Hypothalamus (tissue), 51 donors: ENCODE results near the gene SEMA5A.
A peak's percentile ranks its signal among the peaks of the same experiment; 100 is the strongest.

ENCODE experiments used
- DNase-seq, 51 donors: peaks; one replicate each; lab custom pipeline; 2025; lab: John Stamatoyannopoulos, UW

The SEMA5A gene

DNA sequence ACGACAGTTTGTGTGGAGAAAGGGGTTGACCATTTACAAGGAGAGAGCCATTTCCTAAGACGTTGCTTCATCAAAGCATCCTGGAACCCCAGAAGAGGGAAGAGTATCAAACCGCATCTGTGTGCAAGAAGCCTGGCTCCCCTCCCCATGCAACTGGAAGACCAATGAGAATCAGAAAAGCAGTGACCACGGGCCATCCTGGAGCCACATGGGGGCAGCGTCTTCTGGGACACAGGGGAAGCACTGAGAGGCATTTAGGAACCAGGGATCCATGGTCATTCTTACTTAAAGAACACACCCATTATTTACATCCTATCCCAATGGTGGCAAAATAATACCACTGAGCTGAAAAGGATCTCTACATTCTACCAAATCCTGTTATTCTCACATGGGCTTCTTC, 29.3 kb downstream of the SEMA5A start:
- DNase-seq = peak in 1 of 51 donors; percentile 16

GRCh38 chr5:9515436-9515835, 30.4 kb downstream of the SEMA5A start:
- no peak for DNase-seq

DNA sequence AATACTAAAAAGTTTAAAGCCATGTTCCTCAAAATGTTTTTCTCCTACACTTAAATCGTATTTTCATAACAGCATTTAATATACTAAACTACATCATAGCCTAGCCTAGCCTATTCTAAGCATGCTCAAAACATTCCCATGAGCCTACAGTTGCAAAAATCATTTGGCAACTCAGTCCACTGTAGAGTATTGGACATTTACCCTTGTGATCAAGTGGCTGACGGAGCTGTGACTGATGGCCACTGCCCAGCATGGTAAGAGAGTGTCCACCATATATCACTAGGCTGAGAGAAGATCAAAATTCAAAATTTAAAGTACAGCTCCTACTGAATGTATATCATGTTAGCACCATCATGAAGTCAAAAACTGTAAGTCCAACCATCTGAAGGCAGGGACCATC, 30.9 kb downstream of the SEMA5A start:
- no peak for DNase-seq

DNA sequence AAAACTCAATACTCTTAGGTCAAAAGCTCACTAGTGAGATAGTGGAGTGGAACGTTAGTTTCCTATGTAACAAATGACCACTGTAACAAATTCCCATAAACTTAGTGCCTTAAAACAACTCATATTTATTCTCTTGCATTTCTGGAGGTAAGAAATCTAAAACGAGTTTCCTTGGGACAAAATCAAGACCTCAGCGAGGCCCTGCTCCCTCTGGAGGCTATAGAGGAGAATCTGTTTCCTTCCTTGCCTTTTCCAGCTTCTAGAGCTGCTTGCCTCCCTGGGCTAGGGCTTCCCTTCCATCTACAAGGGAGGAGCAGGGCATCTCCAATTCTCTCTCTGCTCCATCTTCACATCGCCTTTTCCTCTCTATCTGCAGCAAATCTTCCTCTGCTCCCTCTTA, 32.0 kb downstream of the SEMA5A start:
- no peak for DNase-seq

DNA sequence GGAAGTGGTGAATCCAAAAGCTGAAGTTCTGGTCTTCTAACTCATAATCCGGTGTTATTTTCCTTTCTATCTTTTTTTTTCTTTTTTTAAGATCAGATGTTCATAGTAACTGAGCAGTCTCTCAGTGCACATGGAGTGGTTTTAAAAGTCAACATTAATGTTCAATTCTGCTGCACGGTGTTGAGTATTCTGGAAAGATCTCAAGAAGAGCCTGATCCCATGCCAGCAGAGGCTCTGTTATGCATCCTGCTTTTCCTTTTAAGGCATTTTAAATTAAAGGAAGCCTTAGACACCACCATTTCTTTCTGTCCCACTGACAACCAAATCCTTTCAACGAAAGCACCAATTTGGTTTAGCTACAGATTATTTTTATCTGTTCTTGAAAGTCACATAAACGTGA, 33.4 kb downstream of the SEMA5A start:
- DNase-seq = no peak

GRCh38 chr5:9507974-9508373, 37.9 kb downstream of the SEMA5A start:
- DNase-seq = peak in 1 of 51 donors; percentile 29

DNA sequence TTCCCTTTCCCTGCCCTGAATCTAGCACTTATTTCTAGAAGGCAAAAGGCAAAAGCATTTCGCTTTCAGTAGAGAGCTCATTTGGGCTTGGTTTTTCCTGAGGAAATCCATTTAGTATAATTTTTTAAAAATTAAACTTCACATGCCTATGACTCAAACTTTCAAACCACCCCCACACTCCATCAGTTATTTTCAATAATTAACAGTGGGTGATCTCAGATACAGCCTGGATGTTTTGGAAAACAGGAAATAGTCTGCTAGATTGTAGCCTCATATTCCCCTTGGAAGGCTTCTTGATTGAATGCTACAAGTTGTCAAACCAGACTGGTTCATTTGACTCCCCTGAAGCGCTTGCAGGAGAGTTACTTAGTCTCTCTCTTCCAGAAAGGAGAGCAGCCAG, 40.6 kb downstream of the SEMA5A start:
- no peak for DNase-seq

- DNase-seq = no peak
Measured at GRCh38 chr5:9502864-9503263, 43.0 kb downstream of the SEMA5A start.

- DNase-seq = no peak
Measured at GRCh38 chr5:9502050-9502834, 43.6 kb downstream of the SEMA5A start.

DNA sequence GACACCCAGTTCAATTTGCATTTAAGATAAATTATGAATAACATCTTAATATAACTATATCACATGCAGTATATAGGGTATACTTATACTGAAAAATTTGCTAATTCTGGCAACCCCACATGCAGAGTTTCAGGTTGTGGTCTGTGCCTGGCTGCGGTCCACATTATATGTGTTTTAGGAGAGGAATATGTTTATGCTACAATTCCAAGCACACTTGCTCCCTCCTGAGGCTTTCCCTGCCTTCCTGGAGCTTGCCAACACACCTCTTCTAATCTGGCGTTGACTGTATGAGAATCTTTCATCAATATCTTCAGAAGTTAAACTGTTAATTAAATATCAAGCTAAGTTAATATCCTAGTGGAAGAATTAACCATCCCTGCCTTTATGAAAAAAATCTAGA, 45.2 kb downstream of the SEMA5A start:
- DNase-seq = no peak

GRCh38 chr5:9500193-9500592, 45.7 kb downstream of the SEMA5A start:
- DNase-seq = no peak

DNA sequence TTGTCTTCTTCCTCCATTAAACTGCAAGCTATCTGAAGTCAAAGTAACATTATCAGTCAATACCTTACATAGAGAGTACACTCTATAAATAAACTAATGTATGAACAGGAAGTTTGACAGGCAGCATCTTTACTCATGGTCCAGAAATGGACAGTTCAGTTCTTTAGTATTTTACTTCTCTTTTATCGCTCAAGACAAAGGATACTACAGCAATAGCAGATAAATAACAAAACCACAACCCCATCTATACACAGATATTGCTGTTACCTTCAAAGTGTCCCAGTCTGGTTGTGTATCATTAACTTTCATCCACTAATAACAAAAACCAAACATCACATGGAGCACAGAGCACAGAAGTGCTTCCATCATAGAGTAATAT, 46.4 kb downstream of the SEMA5A start:
- no peak for DNase-seq

DNA sequence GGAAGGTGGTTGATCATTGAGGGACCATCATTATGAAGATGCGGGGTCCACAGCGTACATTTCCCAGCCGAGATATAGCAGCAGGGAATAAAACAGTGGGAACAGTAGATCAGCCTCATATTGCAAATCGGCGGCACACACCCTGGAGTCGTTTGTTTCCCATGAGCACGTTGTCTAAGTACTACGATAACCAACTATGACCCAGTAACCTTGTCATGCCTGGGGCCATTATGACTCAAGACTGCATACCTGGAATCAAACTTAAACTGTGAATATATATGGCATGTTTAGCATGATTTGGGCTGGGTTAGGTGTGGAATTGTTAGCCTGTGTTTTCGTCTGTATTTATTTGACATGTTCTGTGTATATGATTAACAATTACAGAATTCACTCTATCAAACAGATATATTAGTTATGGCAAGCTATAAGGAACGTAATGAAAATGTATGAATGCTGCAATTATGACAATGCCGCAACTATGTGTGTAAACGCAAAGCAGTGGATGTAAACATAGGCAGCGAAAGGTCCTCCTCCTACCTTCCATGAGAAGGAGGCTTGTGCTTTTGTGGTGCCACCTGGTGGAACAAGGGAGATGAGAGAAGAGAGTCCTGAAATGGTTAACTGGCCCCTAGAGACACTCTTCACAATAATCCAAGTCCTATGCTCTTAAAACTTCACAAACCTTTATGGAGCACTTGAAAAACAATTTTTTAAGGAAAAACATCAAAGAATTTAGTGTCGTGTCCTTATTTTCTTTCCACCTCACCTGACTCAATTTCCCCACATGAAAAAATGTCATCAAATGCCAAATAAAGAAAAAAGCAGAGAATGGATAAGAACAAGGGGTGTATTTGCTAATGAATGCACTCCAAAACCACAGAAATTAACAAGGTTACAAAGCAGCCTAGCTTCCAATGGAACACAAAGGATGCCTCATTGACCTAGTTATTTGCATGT, 47.1 kb downstream of the SEMA5A start:
- DNase-seq = no peak

DNA sequence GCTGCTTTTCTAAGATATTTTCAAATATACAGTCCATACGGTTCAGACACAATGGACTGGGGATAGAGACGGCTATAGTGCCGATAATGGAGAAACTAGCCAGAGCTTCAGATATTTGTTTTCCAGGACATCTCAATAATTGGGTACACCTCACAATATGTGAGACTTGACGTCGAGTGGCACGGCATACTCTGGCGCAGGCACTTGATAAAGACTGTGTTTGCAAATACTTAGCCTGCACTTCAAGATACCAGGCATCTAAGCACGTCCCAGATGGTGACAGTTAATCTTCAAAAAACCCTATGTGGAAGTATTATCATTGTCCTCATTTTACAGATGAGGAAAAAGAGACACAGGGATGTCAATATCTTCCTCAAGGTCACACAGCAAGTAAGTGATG, 48.5 kb downstream of the SEMA5A start:
- no peak for DNase-seq

DNA sequence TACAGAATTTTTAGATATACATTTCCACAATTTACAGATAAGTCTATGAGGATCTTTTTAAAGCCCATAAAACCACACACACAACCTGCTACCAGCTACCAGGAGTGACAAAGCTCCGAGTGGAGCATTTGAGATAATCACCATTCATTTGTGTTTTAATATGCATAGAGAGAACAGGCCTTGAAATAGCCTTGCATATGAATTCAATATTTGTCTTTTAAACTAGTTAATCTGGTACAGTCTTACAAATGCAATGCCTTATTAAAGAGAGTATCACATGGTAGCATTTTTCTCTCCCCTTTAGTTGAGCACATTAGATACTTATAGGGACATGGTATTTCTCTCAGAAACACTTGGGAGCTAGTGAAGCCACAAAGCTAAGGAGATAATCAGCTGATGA, 49.1 kb downstream of the SEMA5A start:
- no peak for DNase-seq

- no peak for DNase-seq
Measured at GRCh38 chr5:9495121-9495520, 50.8 kb downstream of the SEMA5A start.

- no peak for DNase-seq
Measured at GRCh38 chr5:9494301-9494700, 51.6 kb downstream of the SEMA5A start.

DNA sequence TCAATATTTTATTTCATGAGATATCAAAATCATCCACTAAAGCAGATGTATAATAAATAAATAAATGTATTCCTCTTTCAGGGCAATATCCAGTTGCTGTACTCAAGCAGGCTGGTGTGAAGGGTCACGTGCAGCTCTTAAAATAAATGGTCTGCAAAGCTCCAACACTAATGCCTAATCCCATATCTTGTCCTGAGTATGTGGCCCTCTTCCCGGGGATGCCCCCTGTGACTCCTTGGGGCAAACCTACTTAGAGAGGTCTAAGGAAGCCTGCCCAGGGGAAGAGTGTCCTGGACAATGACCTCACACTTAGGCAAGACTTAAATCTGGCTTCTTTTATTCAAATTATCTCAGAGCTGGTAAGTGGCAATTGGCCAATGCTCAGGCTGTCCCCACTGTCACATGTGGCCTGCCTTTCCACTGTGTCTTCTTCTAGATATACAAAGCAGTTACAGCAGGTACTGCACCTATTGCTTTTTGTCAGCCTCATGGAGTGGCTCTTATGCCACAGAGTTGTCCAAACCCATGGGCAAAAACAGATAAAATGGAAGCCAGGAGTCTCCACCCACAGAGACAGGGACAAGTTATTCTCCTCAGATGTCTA, 55.3 kb downstream of the SEMA5A start:
- DNase-seq = no peak

DNA sequence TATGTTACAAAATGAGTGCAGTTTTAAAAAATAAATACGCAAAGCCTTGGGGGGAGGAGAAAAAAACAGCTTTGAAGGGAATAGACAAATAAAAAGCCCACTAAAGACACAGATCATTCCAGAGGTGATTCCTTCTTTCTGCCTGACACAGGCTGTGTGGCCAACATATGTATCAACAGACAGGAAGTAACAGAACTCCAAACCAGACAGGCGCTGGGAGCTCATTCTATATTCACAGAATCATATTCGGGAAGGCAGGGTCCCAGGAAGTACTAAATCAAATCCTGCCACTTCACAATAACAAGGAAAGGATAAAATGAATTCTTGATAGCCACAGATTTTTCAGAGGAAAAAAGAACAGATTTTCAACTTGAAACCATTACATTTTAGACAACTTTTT, 62.1 kb downstream of the SEMA5A start:
- no peak for DNase-seq

DNA sequence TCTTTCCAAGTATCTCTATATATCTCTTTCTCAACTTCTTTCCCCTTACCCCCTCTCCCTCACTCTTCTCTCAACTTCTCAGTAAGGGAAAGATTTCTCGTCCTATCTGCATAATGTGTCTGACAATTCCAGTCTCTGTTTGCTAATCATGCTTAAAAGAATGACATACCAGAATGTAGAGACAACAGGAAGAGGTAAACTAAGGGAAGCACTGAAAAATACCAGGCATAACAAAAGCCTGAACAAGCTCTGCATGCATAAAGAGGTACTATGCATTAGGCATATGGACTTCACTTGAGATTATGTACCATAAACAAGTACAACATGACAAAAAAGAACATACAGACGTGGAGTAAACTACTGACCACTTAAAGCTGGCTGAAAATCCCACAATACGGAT, 62.6 kb downstream of the SEMA5A start:
- DNase-seq = no peak

- no peak for DNase-seq
Measured at GRCh38 chr5:9482381-9482780, 63.5 kb downstream of the SEMA5A start.

DNA sequence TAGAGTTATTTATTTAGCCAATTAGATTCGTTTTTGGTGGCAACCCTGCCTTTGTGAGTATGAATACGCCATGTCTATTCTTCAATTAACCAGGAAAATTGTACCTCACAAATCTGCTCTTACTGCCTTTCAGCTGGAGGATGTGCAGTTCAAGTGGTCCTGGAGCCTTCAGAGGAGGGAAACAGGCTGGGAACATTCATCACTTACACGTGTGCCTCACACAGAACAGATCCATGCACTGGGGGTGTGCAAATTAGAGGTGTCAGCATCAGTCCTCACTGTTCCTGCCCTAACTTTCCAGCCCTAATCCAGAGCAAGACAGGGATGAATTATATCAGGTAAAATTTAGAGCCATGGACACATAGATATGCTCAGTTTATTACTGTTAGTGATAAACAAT, 65.4 kb downstream of the SEMA5A start:
- DNase-seq = no peak
